H1 (cell line): Measurements from ENCODE around the gene INF2. TPM values are rescaled to one million over a fixed set of nuclear protein-coding genes. Genes with fewer than 3 reads are reported as not detected.

Experiments
- CTCF ChIA-PET: fragments of 300-600 bp; sonication (Branson Sonifier 250); formaldehyde crosslinking; loops from one replicate; lab custom pipeline; 2021; ENCODE audit not compliant: partially characterized antibody; lab: Charles Lee
- POLR2A ChIA-PET: fragments of 300-600 bp; sonication (Branson Sonifier 250); formaldehyde crosslinking; loops from one replicate; lab custom pipeline; 2021; ENCODE audit warnings: inconsistent platforms; ENCODE audit not compliant: partially characterized antibody; lab: Charles Lee
- DNase-seq, 2 experiments: peaks; one replicate each; pipeline versions ENCODE4 v3.0.0 to v3.0.0-alpha.2; 2010 to 2022; ENCODE audit warnings: low spot score in 2 of 2, low read depth in 1 of 2, mixed read lengths in 1 of 2
- FAIRE-seq: peaks from 2 replicates; lab custom pipeline; 2011; peaks lifted over from hg19 to GRCh38; lab: Jason Lieb, UNC
- H2AFZ ChIP-seq: 2 replicates; pipeline ENCODE4 v1.8.1; 2012; ENCODE audit warnings: low read length, inconsistent platforms
- H2AK5ac ChIP-seq: 2 replicates; pipeline ENCODE4 v1.6.1; 2013; ENCODE audit warnings: low read depth, low read length
- H2BK120ac ChIP-seq: replicated peaks from 2 replicates; pipeline ENCODE3; 2013; ENCODE audit warnings: low read depth, low read length, inconsistent platforms
- H2BK12ac ChIP-seq: 2 replicates; pipeline ENCODE4 v1.6.1; 2013; ENCODE audit warnings: low read depth, low read length
- H2BK15ac ChIP-seq: 2 replicates; pipeline ENCODE4 v1.6.1; 2013; ENCODE audit warnings: low read length
- H2BK20ac ChIP-seq: 2 replicates; pipeline ENCODE4 v1.6.1; 2013; ENCODE audit warnings: low read length
- H2BK5ac ChIP-seq: 2 replicates; pipeline ENCODE4 v1.6.1; 2013; ENCODE audit warnings: low read depth, low read length
- H3K14ac ChIP-seq: 2 replicates; pipeline ENCODE4 v1.6.1; 2013; ENCODE audit warnings: inconsistent platforms; ENCODE audit not compliant: insufficient read length
- H3K18ac ChIP-seq: 2 replicates; pipeline ENCODE4 v1.6.1; 2013; ENCODE audit warnings: low read length; ENCODE audit errors: extremely low read depth
- H3K23ac ChIP-seq: 2 replicates; pipeline ENCODE4 v1.6.1; 2013; ENCODE audit warnings: inconsistent platforms; ENCODE audit not compliant: insufficient read length
- H3K23me2 ChIP-seq: 2 replicates; pipeline ENCODE4 v1.6.1; 2013; ENCODE audit warnings: low read depth, low read length
- H3K27ac ChIP-seq: 2 replicates; pipeline ENCODE4 v1.6.1; 2011; ENCODE audit warnings: low read depth, low read length, inconsistent platforms
- H3K27me3 ChIP-seq, 4 experiments: replicated peaks in 1 of 4; 1 replicate in 1 of 4; 2 replicates in 3 of 4; pipeline versions ENCODE4 v1.6.1 to v1.8.1; 2011 to 2013; ENCODE audit warnings: low read length in 3 of 4, mild to moderate bottlenecking in 3 of 4, inconsistent platforms in 2 of 4, mixed read lengths in 2 of 4, moderate library complexity in 1 of 4; ENCODE audit not compliant: control insufficient read depth in 3 of 4, insufficient read depth in 3 of 4; ENCODE audit errors: extremely low read depth in 1 of 4
- H3K36me3 ChIP-seq, 4 experiments: 2 replicates each; pipeline versions ENCODE4 v1.6.1 to v1.8.1; 2011 to 2013; ENCODE audit warnings: mild to moderate bottlenecking in 4 of 4, low read length in 3 of 4, moderate library complexity in 2 of 4, control low read depth in 1 of 4, inconsistent platforms in 1 of 4; ENCODE audit not compliant: insufficient read depth in 4 of 4, control insufficient read depth in 2 of 4
- H3K4ac ChIP-seq: replicated peaks from 2 replicates; pipeline ENCODE3; 2013; ENCODE audit warnings: low read length, low read depth, mixed read lengths, inconsistent platforms; ENCODE audit not compliant: insufficient read length
- H3K4me1 ChIP-seq, 4 experiments: replicated peaks in 1 of 4; 1 replicate in 1 of 4; 2 replicates in 3 of 4; pipeline versions ENCODE4 v1.6.1 to v1.8.1; 2011 to 2013; ENCODE audit warnings: low read length in 3 of 4, inconsistent platforms in 2 of 4, mixed read lengths in 1 of 4; ENCODE audit not compliant: insufficient read depth in 4 of 4, control insufficient read depth in 3 of 4
- H3K4me2 ChIP-seq, 2 experiments: 2 replicates each; pipeline versions ENCODE4 v1.6.1 to v1.8.1; 2011 to 2013; ENCODE audit warnings: low read depth in 2 of 2, low read length in 2 of 2, control low read depth in 1 of 2, inconsistent platforms in 1 of 2, mild to moderate bottlenecking in 1 of 2; ENCODE audit not compliant: insufficient read depth in 1 of 2
- H3K4me3 ChIP-seq, 4 experiments: fragments of 200-600, 300-600 bp in 1 of 4; sonication (generic), shearing (Covaris generic), sonication (Bioruptor Twin) in 1 of 4; 2 replicates each; pipeline versions ENCODE4 v1.5.1 to v1.8.1; 2011 to 2016; ENCODE audit warnings: low read length in 4 of 4, low read depth in 3 of 4, control low read depth in 2 of 4, inconsistent platforms in 2 of 4, mild to moderate bottlenecking in 2 of 4, mixed read lengths in 1 of 4, moderate library complexity in 1 of 4; ENCODE audit not compliant: insufficient read depth in 2 of 4; ENCODE audit errors: extremely low read depth in 1 of 4
- H3K56ac ChIP-seq: replicated peaks from 2 replicates; pipeline ENCODE3; 2013; ENCODE audit warnings: low read depth, mild to moderate bottlenecking, mixed read lengths, low read length, inconsistent platforms; ENCODE audit not compliant: insufficient read length
- H3K79me1 ChIP-seq: 2 replicates; pipeline ENCODE4 v1.6.1; 2013; ENCODE audit warnings: low read depth, low read length, control low read depth
- H3K79me2 ChIP-seq, 2 experiments: 2 replicates each; pipeline versions ENCODE4 v1.6.1 to v1.8.1; 2012 to 2013; ENCODE audit warnings: low read length in 2 of 2, mild to moderate bottlenecking in 2 of 2, inconsistent platforms in 1 of 2; ENCODE audit not compliant: insufficient read depth in 2 of 2, control insufficient read depth in 1 of 2
- H3K9ac ChIP-seq, 4 experiments: replicated peaks in 1 of 4; 1 replicate in 1 of 4; 2 replicates in 3 of 4; pipeline versions ENCODE4 v1.6.1 to v1.8.1; 2011 to 2013; ENCODE audit warnings: low read depth in 3 of 4, low read length in 3 of 4, control low read depth in 2 of 4, mild to moderate bottlenecking in 2 of 4, moderate library complexity in 2 of 4, inconsistent platforms in 1 of 4; ENCODE audit errors: extremely low read depth in 1 of 4
- H3K9me3 ChIP-seq, 2 experiments: 2 replicates each; pipeline versions ENCODE4 v1.6.1 to v1.8.1; 2012 to 2013; ENCODE audit warnings: mild to moderate bottlenecking in 2 of 2, moderate library complexity in 2 of 2, control low read depth in 1 of 2, inconsistent platforms in 1 of 2, low read depth in 1 of 2, low read length in 1 of 2, mixed read lengths in 1 of 2; ENCODE audit not compliant: insufficient read depth in 2 of 2
- H4K20me1 ChIP-seq, 2 experiments: replicated peaks in 1 of 2; 2 replicates each; pipeline versions ENCODE3 to v1.8.1; 2011 to 2013; ENCODE audit warnings: inconsistent platforms in 2 of 2, low read length in 2 of 2, mild to moderate bottlenecking in 1 of 2; ENCODE audit not compliant: insufficient read depth in 2 of 2, control insufficient read depth in 1 of 2
- H4K5ac ChIP-seq: 2 replicates; pipeline ENCODE4 v1.6.1; 2013; ENCODE audit warnings: low read length, low read depth, mixed read lengths, inconsistent platforms; ENCODE audit not compliant: insufficient read length
- H4K8ac ChIP-seq: 2 replicates; pipeline ENCODE4 v1.8.0; 2013; ENCODE audit warnings: mild to moderate bottlenecking, moderate library complexity, low read length, inconsistent platforms; ENCODE audit not compliant: insufficient read depth; ENCODE audit errors: extremely low read depth
- H4K91ac ChIP-seq: replicated peaks from 2 replicates; pipeline ENCODE3; 2013; ENCODE audit warnings: low read length, mixed read lengths, inconsistent platforms; ENCODE audit not compliant: insufficient read length
- CBX8 ChIP-seq: fragments of 300-800, 300-1000 bp; sonication (generic); IDR thresholded peaks from 2 replicates; pipeline ENCODE4 v1.7.1; 2016; ENCODE audit warnings: low read depth, low read length, borderline replicate concordance
- EZH2 ChIP-seq: fragments of 200-600 bp; sonication (generic); IDR thresholded peaks from 2 replicates; pipeline ENCODE4 v1.7.1; 2012; ENCODE audit warnings: low read depth, mild to moderate bottlenecking, moderate library complexity, low read length, inconsistent platforms; ENCODE audit not compliant: severe bottlenecking
- HDAC2 ChIP-seq, 2 experiments: fragments of 300-600 bp in 1 of 2; sonication (generic) in 1 of 2; IDR thresholded peaks; 2 replicates each; pipeline ENCODE4 v1.6.1; 2011 to 2012; ENCODE audit warnings: low read depth in 2 of 2, low read length in 2 of 2, mild to moderate bottlenecking in 2 of 2, moderate library complexity in 2 of 2, borderline replicate concordance in 1 of 2, inconsistent platforms in 1 of 2
- JUN ChIP-seq: IDR thresholded peaks from 2 replicates; pipeline ENCODE4 v1.6.1; 2011; ENCODE audit warnings: low read depth, mild to moderate bottlenecking, improper control_type of control experiment, low read length
- KDM1A ChIP-seq: fragments of 200-600, 300-600 bp; sonication (generic); IDR thresholded peaks from 2 replicates; pipeline ENCODE4 v1.7.1; 2016; ENCODE audit warnings: mild to moderate bottlenecking, low read length, borderline replicate concordance
- PHF8 ChIP-seq: fragments of 200-600 bp; sonication (generic); conservative IDR thresholded peaks from 2 replicates; pipeline ENCODE4 v1.7.1; 2012; ENCODE audit warnings: low read depth, mild to moderate bottlenecking, inconsistent platforms, low read length, moderate library complexity
- SIX5 ChIP-seq: IDR thresholded peaks from 2 replicates; pipeline ENCODE4 v1.6.1; 2011; ENCODE audit warnings: mild to moderate bottlenecking, low read depth, low read length
- SP2 ChIP-seq: IDR thresholded peaks from 2 replicates; pipeline ENCODE4 v1.6.1; 2012; ENCODE audit warnings: mild to moderate bottlenecking, low read length, inconsistent platforms
- SRF ChIP-seq: IDR thresholded peaks from 2 replicates; pipeline ENCODE4 v1.6.1; 2011; ENCODE audit warnings: mild to moderate bottlenecking, low read depth, low read length, moderate library complexity
- SUZ12 ChIP-seq: fragments of 200-600 bp; sonication (generic); IDR thresholded peaks from 2 replicates; pipeline ENCODE4 v1.6.1; 2012; ENCODE audit warnings: mild to moderate bottlenecking, inconsistent platforms, low read length, moderate library complexity, mixed read lengths
- WGBS, 2 experiments: shearing (Covaris generic) in 1 of 2; methylation state at CpG; one replicate each; pipeline versions ENCODE4 v1.1.6 to v1.1.7; 2013 to 2015; ENCODE audit warnings: low lambda C conversion rate in 2 of 2, mixed read lengths in 2 of 2, inconsistent platforms in 1 of 2, low coverage in 1 of 2, missing lambda C conversion rate in 1 of 2; ENCODE audit not compliant: insufficient replicate concordance in 2 of 2, insufficient coverage in 1 of 2, insufficient read length in 1 of 2; ENCODE audit errors: extremely low coverage in 1 of 2, missing lambda C conversion rate in 1 of 2; 5-methylcytosine and 5-hydroxymethylcytosine counted together
- polyA plus RNA-seq, 7 experiments: library from polyadenylated mRNA; depleted of rRNA in 3 of 7; stranded (reverse) in 5 of 7; unstranded in 2 of 7; fragments of >200 nt in 5 of 7; fragments of 200-250 nt in 2 of 7; gene quantifications; 1 replicate in 5 of 7; 2 replicates in 1 of 7; 4 replicates in 1 of 7; pipeline versions ENCODE4 v1.2.1 to v1.2.3, GENCODE V29; 2011 to 2013; ENCODE audit warnings: missing spikeins in 2 of 7, mixed read lengths in 2 of 7
- total RNA-seq: library from RNA; stranded (reverse); fragmentation: NEBNext Ultra II Directional; extraction: Animal tissue kit (Norgen Biotek cat#: 25700); gene quantifications from 2 replicates; pipeline ENCODE4 v1.2.1, GENCODE V29; 2021
- TF ChIP-seq, protein P1 (sequence below): IDR thresholded peaks from 2 replicates; pipeline ENCODE4 v1.6.1; 2011; ENCODE audit warnings: low read length, improper control_type of control experiment
- TF ChIP-seq, protein P2 (sequence below): IDR thresholded peaks from 2 replicates; pipeline ENCODE4 v1.6.1; 2012; ENCODE audit warnings: inconsistent platforms

Gene INF2
- total and polyA plus RNA-seq, 2 of the 8 experiments (the other 6 are each of a cell fraction or from before 2014, with no cell fraction given) = 29.1 to 59.5 TPM

DNA sequence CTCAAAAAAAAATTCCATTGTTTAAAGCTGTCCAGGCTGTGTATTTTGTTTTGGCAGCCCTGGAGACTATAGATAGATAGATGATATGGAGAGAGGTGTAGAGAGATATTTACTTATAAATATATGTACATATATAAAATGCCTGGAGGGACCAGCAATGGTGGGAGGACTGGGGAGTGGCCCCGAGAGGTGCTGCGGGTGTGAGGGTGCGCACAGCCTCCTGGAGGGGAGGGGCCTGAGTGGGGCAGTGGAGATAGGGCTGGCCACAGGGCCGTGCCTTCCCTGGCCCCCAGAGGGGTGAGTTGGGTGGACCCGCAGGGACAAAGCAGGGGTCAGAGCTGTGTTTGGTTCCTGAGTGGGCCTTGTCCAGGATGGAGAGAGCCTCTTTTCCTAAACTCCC is 41.1 kb downstream of the INF2 start:
- no peak overlapping the region for H3K4ac ChIP-seq
- no peak overlapping the region for H2BK12ac ChIP-seq
- peaks cover 0 to 7% of the 10 kb centered on the region in 2 experiments for H4K20me1 ChIP-seq
- no peak overlapping the region for H2BK15ac ChIP-seq
- peaks cover 0 to 5% (median 2%) of the 10 kb centered on the region in 4 experiments; a peak in 2 of 7 replicates for H3K27me3 ChIP-seq
- H3K9me3 ChIP-seq = no peaks in the 10 kb centered on the region
- H2BK5ac ChIP-seq = no peak overlapping the region
- DNase-seq = no peak
- no peaks in the 10 kb centered on the region for H3K23me2 ChIP-seq
- no peak for FAIRE-seq
- peak overlapping the region; percentile 65; the same call in 1 of the 2 replicates for H4K8ac ChIP-seq
- H3K27ac ChIP-seq = no peak overlapping the region
- H3K4me1 ChIP-seq = peaks cover 0 to under 1% (median 0%) of the 10 kb centered on the region in 4 experiments; a peak in 3 of 7 replicates
- WGBS, 2 experiments = 82% methylated on average over 5 of the region's 5 CpGs; no CpG with 5 or more reads in 1 of the 2 experiments
- no peak overlapping the region for H3K18ac ChIP-seq
- H3K4me3 ChIP-seq = no peak overlapping the region
- no peaks in the 10 kb centered on the region for H3K79me1 ChIP-seq
- H3K23ac ChIP-seq = no peak overlapping the region
- POLR2A ChIA-PET = interaction anchor here (1.2 to 1.6 kb wide), 3 partner anchors 8 to 53 kb away, joined by 3 to 4 read pairs (median 3); no protein-coding TSS in a partner anchor
- no peak overlapping the region for H2AFZ ChIP-seq
- H4K91ac ChIP-seq = no peak overlapping the region
- no peaks in the 10 kb centered on the region for H3K79me2 ChIP-seq
- no peak overlapping the region for H3K56ac ChIP-seq
- no peak overlapping the region for H3K4me2 ChIP-seq
- H2BK20ac ChIP-seq = no peak overlapping the region
- CTCF ChIA-PET = interaction anchor here (0.6 to 3.3 kb wide), 17 partner anchors 8 to 137 kb away, joined by 3 to 18 read pairs (median 4); partner anchors contain the start of gene SIVA1
- no peak overlapping the region for H3K14ac ChIP-seq
- H2BK120ac ChIP-seq = no peak overlapping the region
- no peak overlapping the region for H2AK5ac ChIP-seq
- no peak overlapping the region for H4K5ac ChIP-seq
- H3K36me3 ChIP-seq = no peaks in the 10 kb centered on the region
- no peak overlapping the region for H3K9ac ChIP-seq
- TF ChIP-seq EZH2 (no peak), CBX8 (no peak), SRF (no peak), SUZ12 (no peak), PHF8 (no peak), JUN (no peak), SP2 (no peak), SIX5 (no peak), HDAC2 (IDR thresholded peaks at IDR 0.05; ENCODE audit: borderline replicate concordance in 1 of 2, low read depth in 2 of 2, low read length in 2 of 2) (no peak), KDM1A (no peak)
- TF ChIP-seq, protein P1, sequence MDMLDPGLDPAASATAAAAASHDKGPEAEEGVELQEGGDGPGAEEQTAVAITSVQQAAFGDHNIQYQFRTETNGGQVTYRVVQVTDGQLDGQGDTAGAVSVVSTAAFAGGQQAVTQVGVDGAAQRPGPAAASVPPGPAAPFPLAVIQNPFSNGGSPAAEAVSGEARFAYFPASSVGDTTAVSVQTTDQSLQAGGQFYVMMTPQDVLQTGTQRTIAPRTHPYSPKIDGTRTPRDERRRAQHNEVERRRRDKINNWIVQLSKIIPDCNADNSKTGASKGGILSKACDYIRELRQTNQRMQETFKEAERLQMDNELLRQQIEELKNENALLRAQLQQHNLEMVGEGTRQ = no peak
- TF ChIP-seq, protein P2, sequence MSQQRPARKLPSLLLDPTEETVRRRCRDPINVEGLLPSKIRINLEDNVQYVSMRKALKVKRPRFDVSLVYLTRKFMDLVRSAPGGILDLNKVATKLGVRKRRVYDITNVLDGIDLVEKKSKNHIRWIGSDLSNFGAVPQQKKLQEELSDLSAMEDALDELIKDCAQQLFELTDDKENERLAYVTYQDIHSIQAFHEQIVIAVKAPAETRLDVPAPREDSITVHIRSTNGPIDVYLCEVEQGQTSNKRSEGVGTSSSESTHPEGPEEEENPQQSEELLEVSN = no peak
